Ectodermal cell (in vitro differentiated cells): ENCODE results near the gene VEGFB.

Experiments used
- H3K27ac ChIP-seq: 2 replicates; pipeline ENCODE4 v1.7.0; 2013; ENCODE audit warnings: mild to moderate bottlenecking, low read depth, low read length; ENCODE audit not compliant: insufficient read depth, poor library complexity, severe bottlenecking
- H3K27me3 ChIP-seq: 2 replicates; pipeline ENCODE4 v1.7.0; 2013; ENCODE audit warnings: mild to moderate bottlenecking, low read length; ENCODE audit not compliant: insufficient read depth, control insufficient read depth, poor library complexity, severe bottlenecking
- H3K36me3 ChIP-seq: one replicate; pipeline ENCODE4 v1.7.0; 2013; ENCODE audit warnings: low read length; ENCODE audit not compliant: control insufficient read depth, insufficient read depth
- H3K4me1 ChIP-seq: one replicate; pipeline ENCODE4 v1.7.0; 2013; ENCODE audit warnings: low read length; ENCODE audit not compliant: control insufficient read depth, insufficient read depth
- H3K4me3 ChIP-seq: 2 replicates; pipeline ENCODE4 v1.7.0; 2013; ENCODE audit warnings: low read depth, low read length, control low read depth; ENCODE audit not compliant: insufficient read depth
- H3K9me3 ChIP-seq: 2 replicates; pipeline ENCODE4 v1.7.0; 2013; ENCODE audit warnings: mild to moderate bottlenecking, low read length, moderate library complexity; ENCODE audit not compliant: control insufficient read depth
- WGBS, 2 experiments: methylation state at CpG; one replicate each; pipeline ENCODE4 v1.1.7; 2013; ENCODE audit warnings: missing lambda C conversion rate in 2 of 2; 5-methylcytosine and 5-hydroxymethylcytosine counted together

The VEGFB gene

GRCh38 chr11:64253481-64253880 lies 19.1 kb downstream of the VEGFB start:
- H3K4me3 ChIP-seq, result no peak overlapping the region
- H3K36me3 ChIP-seq, result peaks cover 3% of the 10 kb centered on the region
- H3K9me3 ChIP-seq, result no peaks in the 10 kb centered on the region
- peaks cover 3% of the 10 kb centered on the region for H3K27me3 ChIP-seq
- H3K4me1 ChIP-seq, result peaks cover 9% of the 10 kb centered on the region
- 86 to 90% methylated on average over 5 of the region's 5 CpGs for WGBS, 2 experiments
- no peak overlapping the region for H3K27ac ChIP-seq

GRCh38 chr11:64254326-64254725 lies 19.9 kb downstream of the VEGFB start:
- H3K27ac ChIP-seq, result no peak overlapping the region
- H3K4me3 ChIP-seq, result no peak overlapping the region
- H3K27me3 ChIP-seq, result peaks cover 3% of the 10 kb centered on the region
- H3K9me3 ChIP-seq, result no peaks in the 10 kb centered on the region
- H3K4me1 ChIP-seq, result peaks cover 9% of the 10 kb centered on the region
- H3K36me3 ChIP-seq, result peaks cover 11% of the 10 kb centered on the region
- 91 to 93% methylated on average over 7 of the region's 7 CpGs for WGBS, 2 experiments

GRCh38 chr11:64255135-64256128 lies 21.0 kb downstream of the VEGFB start:
- H3K27ac ChIP-seq, result no peak overlapping the region
- no peaks in the 10 kb centered on the region for H3K9me3 ChIP-seq
- H3K4me1 ChIP-seq, result peaks cover 5% of the 10 kb centered on the region
- peaks cover 3% of the 10 kb centered on the region for H3K27me3 ChIP-seq
- no peak overlapping the region for H3K4me3 ChIP-seq
- H3K36me3 ChIP-seq, result peaks cover 12% of the 10 kb centered on the region
- 95 to 96% methylated on average over 35 of the region's 35 CpGs for WGBS, 2 experiments

GRCh38 chr11:64256300-64256699 lies 21.9 kb downstream of the VEGFB start:
- Histone ChIP-seq H3K4me3 (no peak overlapping the region), H3K4me1 (no peaks in the 10 kb centered on the region), H3K27ac (no peak overlapping the region), H3K9me3 (no peaks in the 10 kb centered on the region), H3K27me3 (no peaks in the 10 kb centered on the region), H3K36me3 (peaks cover 12% of the 10 kb centered on the region)
- WGBS, 2 experiments, result 95 to 97% methylated on average over 15 of the region's 15 CpGs

GRCh38 chr11:64258356-64258755 lies 24.0 kb downstream of the VEGFB start:
- peaks cover 22% of the 10 kb centered on the region for H3K36me3 ChIP-seq
- 93 to 95% methylated on average over 24 of the region's 24 CpGs for WGBS, 2 experiments

GRCh38 chr11:64258946-64259532 lies 24.7 kb downstream of the VEGFB start:
- Histone ChIP-seq H3K27me3 (no peaks in the 10 kb centered on the region), H3K9me3 (no peaks in the 10 kb centered on the region), H3K27ac (no peak overlapping the region), H3K36me3 (peaks cover 22% of the 10 kb centered on the region), H3K4me3 (no peak overlapping the region), H3K4me1 (peaks cover 10% of the 10 kb centered on the region)
- 93 to 94% methylated on average over 32 of the region's 32 CpGs for WGBS, 2 experiments

More at GRCh38 chr11:64258356-64258755, 24.0 kb downstream of the VEGFB start:
- H3K4me1 ChIP-seq, result peaks cover 4% of the 10 kb centered on the region
- no peaks in the 10 kb centered on the region for H3K9me3 ChIP-seq
- H3K4me3 ChIP-seq, result no peak overlapping the region
- no peak overlapping the region for H3K27ac ChIP-seq
- no peaks in the 10 kb centered on the region for H3K27me3 ChIP-seq

- H3K4me1 ChIP-seq, result peaks cover 10% of the 10 kb centered on the region
- H3K27me3 ChIP-seq, result no peaks in the 10 kb centered on the region
- H3K9me3 ChIP-seq, result no peaks in the 10 kb centered on the region
- WGBS, 2 experiments, result 91 to 96% methylated on average over 4 of the region's 4 CpGs
- no peak overlapping the region for H3K4me3 ChIP-seq
- no peak overlapping the region for H3K27ac ChIP-seq
- H3K36me3 ChIP-seq, result peaks cover 22% of the 10 kb centered on the region
These were observed 25.2 kb downstream of the VEGFB start for GRCh38 chr11:64259533-64260067.

GRCh38 chr11:64260147-64260708 lies 25.8 kb downstream of the VEGFB start:
- Histone ChIP-seq H3K27me3 (no peaks in the 10 kb centered on the region), H3K9me3 (no peaks in the 10 kb centered on the region), H3K4me1 (peaks cover 10% of the 10 kb centered on the region), H3K4me3 (no peak overlapping the region), H3K27ac (no peak overlapping the region), H3K36me3 (peaks cover 22% of the 10 kb centered on the region)
- WGBS, 2 experiments, result 94 to 95% methylated on average over 6 of the region's 6 CpGs

- H3K9me3 ChIP-seq, result no peaks in the 10 kb centered on the region
- WGBS, 2 experiments, result 96% methylated on average over 18 of the region's 18 CpGs
- peaks cover 10% of the 10 kb centered on the region for H3K4me1 ChIP-seq
- no peak overlapping the region for H3K27ac ChIP-seq
- no peaks in the 10 kb centered on the region for H3K27me3 ChIP-seq
- peaks cover 25% of the 10 kb centered on the region for H3K36me3 ChIP-seq
- no peak overlapping the region for H3K4me3 ChIP-seq
These were observed 27.2 kb downstream of the VEGFB start for GRCh38 chr11:64261556-64262080.
